HAP-1 (cell line): Measurements from ENCODE around the gene MAN1A1.
A peak's percentile ranks its signal among the peaks of the same experiment; 100 is the strongest.
"Not testable (repeated sequence)": the region's sequence is repeated elsewhere in the genome, so short reads cannot be mapped to it uniquely, and the experiment has no call there.

Source experiments
- DNase-seq, 2 experiments: peaks; one replicate each; pipeline ENCODE4 v3.0.0-alpha.2; 2016 to 2020; ENCODE audit warnings: low spot score in 2 of 2
- H3K27me3 ChIP-seq: fragments of 250-450 bp; sonication (Bioruptor Pico); 2 replicates; pipeline ENCODE4 v1.5.1; 2020; ENCODE audit warnings: low read depth, mild to moderate bottlenecking, moderate library complexity
- H3K36me3 ChIP-seq: fragments of 250-450 bp; sonication (Bioruptor Pico); replicated peaks from 2 replicates; pipeline ENCODE4 v1.5.1; 2020; ENCODE audit warnings: mild to moderate bottlenecking
- H3K4me1 ChIP-seq: fragments of 250-450 bp; sonication (Bioruptor Pico); 2 replicates; pipeline ENCODE4 v1.5.1; 2020; ENCODE audit warnings: mild to moderate bottlenecking
- H3K4me3 ChIP-seq: fragments of 250-450 bp; sonication (Bioruptor Pico); 2 replicates; pipeline ENCODE4 v1.5.1; 2020; ENCODE audit warnings: mild to moderate bottlenecking, moderate library complexity
- H3K9me3 ChIP-seq: fragments of 250-450 bp; sonication (Bioruptor Pico); 2 replicates; pipeline ENCODE4 v1.5.1; 2020; ENCODE audit warnings: mild to moderate bottlenecking, moderate library complexity
- in situ Hi-C: fragments of 300-500 bp; cut with MboI; formaldehyde crosslinking; loops from 3 replicates; pipeline ENCODE4 v1.14.3; 2020; ENCODE audit warnings: low sequenced_read_pairs, inconsistent platforms, mixed read lengths

The MAN1A1 gene

DNA sequence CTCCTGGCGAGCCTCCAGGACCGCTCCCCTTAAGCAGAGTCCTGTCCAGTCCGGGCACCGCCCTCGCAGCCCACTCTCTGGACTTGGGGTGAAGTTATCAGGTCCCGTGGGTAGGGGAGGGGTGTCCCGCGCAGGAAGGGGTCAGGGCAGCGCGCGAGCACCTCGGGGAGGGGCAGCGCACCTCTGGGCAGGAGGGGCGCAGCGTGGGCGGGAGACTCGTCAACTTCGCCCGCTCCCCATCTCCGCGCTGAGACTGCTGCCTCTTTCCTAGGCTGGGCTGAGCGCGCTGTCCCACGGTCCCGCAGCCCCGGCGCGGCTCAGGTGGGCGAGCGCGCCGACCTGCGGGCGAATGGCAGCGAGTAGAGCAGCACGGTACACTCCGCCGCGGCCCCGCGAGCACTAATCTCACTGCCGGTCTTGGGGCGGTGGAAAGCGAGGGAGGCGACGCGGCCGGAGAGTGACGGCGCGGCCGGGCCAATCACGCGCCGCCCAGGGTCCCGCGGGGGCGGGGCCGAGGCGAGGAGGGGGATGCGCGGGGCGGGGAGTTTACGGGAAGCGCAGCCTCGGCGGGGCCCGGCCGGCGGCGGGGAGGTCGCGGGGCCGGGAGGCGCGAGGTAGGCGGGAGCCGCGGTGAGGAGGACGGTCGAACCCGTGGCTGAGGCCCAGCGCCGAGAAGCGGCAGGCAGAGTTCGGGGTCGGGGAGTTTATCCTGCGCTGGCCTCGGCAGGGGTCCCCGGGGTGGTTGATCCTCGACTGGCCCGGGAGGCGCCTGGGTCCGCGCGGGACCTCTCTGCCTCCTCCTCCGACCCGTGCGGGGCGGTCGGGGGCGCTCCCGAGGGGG is at the start of gene MAN1A1:
Gene MAN1A1 (minus strand): TSS at position 401 of the 841 bp plus-strand sequence. CDS start 696 bp downstream, outside the sequence.
- peak; percentile 83 to 92 for DNase-seq
- Histone ChIP-seq H3K27me3 (no peaks in the 10 kb centered on the region), H3K36me3 (no peaks in the 10 kb centered on the region), H3K9me3 (no peaks in the 10 kb centered on the region), H3K4me1 (peaks cover 30% of the 10 kb centered on the region), H3K4me3 (peak within 1 kb of the TSS; percentile 77)
- in situ Hi-C loops: loop anchor here (25.0 kb wide), 1 partner anchor 212 kb away; no protein-coding TSS in a partner anchor

DNA sequence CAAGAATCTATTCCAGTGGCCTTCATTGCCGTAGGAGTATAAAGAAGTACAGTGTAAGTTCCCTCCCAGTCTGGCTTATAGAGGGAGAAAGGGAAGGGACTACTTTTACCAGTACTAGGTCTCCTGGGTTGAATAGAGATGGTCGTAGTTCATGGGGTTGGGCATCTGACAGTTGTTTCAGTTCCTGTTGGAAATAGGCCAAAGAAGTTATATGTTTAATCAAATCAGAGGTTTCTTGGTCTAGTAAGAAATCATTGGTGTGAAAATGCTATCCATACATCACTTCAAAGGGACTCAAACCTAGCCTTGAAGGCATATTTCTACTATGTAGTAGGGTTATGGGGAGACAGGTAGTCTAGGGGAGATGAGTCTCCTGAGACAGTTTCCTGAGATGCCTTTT is 45.6 kb upstream of the MAN1A1 start:
- H3K9me3 ChIP-seq: no peaks in the 10 kb centered on the region
- H3K4me1 ChIP-seq: no peaks in the 10 kb centered on the region
- DNase-seq: no peak
- H3K4me3 ChIP-seq: no peak overlapping the region
- H3K36me3 ChIP-seq: no peaks in the 10 kb centered on the region
- in situ Hi-C loops: no loop called here
- no peaks in the 10 kb centered on the region for H3K27me3 ChIP-seq

DNA sequence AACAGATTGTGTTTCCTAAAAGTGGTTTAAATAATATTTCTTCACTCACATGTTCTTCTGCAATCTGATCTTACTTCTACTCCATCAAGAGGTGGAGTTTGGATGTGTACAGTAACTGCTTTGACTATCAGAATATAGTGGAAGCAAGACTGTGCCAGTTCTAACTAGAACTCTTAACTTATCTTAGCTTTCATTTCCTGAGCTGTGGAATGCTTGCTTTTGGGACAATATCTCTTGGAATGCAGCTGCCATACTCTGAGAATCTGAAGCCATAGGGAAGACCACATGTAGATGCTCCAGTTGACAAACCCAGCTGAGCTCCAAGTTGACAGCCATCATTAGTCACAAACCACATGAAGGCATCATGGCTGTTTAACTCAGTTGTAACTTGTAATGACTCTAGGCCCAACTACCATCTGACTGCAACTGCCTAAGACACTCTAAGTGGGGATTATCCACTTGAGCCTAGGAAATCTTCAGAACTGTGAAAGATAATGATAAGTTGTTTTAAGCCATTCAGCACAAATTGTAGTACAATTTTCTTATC is 40.8 kb upstream of the MAN1A1 start:
- no peaks in the 10 kb centered on the region for H3K9me3 ChIP-seq
- no peaks in the 10 kb centered on the region for H3K4me1 ChIP-seq
- H3K27me3 ChIP-seq: no peaks in the 10 kb centered on the region
- in situ Hi-C loops: no loop called here
- no peak for DNase-seq
- no peaks in the 10 kb centered on the region for H3K36me3 ChIP-seq
- H3K4me3 ChIP-seq: no peak overlapping the region

DNA sequence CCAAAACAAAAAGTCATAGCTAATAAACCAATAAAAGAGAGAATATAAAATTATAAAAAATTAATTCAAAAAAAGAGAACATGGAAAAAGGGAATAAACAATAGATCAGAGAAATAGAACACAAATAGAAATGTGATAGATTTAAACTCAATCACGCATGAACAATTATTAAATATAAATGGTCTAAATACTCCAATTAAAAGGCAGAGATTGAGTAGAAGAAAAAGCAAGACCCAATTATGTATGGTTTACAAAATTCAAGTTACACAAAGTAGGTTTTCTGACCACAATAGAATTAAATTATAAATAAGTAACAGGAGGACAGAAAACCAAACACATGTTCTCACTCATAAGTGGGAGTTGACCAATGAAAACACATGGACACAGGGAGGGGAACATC is 36.4 kb upstream of the MAN1A1 start:
- no peaks in the 10 kb centered on the region for H3K9me3 ChIP-seq
- DNase-seq: no peak
- H3K36me3 ChIP-seq: no peaks in the 10 kb centered on the region
- no peaks in the 10 kb centered on the region for H3K27me3 ChIP-seq
- no peak overlapping the region for H3K4me3 ChIP-seq
- no peaks in the 10 kb centered on the region for H3K4me1 ChIP-seq
- in situ Hi-C loops: no loop called here

DNA sequence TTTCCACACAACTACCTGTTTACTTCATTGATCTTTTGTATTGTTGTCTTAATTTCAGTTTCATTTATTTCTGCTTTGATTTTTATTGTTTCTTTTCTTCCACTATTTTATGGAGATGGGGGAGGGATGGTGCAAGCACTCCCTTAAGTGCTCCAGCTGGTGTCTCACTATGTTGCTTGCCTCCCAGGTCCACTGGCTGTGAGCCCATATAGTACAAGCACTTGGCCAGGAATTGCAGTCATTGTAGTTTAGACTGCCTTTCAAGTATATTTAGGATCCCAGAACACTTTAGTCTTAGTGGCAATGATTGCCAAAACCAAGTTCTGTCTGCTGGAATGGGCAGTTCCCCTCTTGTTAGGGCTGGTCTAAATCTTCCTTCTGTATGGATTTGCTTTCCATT is 34.9 kb upstream of the MAN1A1 start:
- no peaks in the 10 kb centered on the region for H3K36me3 ChIP-seq
- in situ Hi-C loops: no loop called here
- no peak for DNase-seq

DNA sequence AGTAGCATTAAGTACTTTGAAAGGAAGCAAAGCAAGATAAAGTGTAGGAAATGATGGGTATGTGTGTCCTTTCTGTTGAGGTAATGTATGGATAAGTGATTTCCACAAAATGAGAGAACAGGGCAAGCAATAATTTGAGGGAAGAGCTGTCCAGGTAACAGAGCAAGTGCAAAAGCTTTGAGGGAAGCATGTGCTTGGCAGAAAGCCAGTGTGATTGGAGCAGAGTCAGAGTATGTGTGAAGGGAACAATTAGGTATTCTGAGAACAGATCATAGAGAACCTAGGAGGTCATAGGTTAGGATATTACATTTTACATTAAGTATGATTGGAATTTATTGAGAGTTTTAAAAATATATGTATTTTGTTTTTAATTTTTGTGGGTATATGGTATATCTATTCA is 30.2 kb upstream of the MAN1A1 start:
- H3K4me3 ChIP-seq: no peak overlapping the region
- H3K36me3 ChIP-seq: no peaks in the 10 kb centered on the region
- in situ Hi-C loops: no loop called here
- H3K4me1 ChIP-seq: no peaks in the 10 kb centered on the region
- H3K9me3 ChIP-seq: no peaks in the 10 kb centered on the region
- no peak for DNase-seq
- H3K27me3 ChIP-seq: no peaks in the 10 kb centered on the region

More for the DNA sequence above, 34.9 kb upstream of the MAN1A1 start:
- H3K9me3 ChIP-seq: no peaks in the 10 kb centered on the region
- no peaks in the 10 kb centered on the region for H3K27me3 ChIP-seq
- no peaks in the 10 kb centered on the region for H3K4me1 ChIP-seq
- H3K4me3 ChIP-seq: no peak overlapping the region

DNA sequence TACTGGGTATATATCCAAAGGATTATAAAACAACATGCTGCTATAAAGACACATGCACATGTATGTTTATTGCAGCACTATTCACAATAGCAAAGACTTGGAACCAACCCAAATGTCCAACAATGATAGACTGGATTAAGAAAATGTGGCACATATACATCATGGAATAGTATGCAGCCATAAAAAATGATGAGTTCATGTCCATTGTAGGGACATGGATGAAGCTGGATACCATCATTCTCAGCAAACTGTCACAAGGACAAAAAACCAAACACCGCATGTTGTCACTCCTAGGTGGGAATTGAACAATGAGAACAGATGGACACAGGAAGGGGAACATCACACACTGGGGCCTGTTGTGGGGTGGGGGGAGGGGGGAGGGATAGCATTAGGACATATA is 27.5 kb upstream of the MAN1A1 start:
- in situ Hi-C loops, H3K4me3 ChIP-seq, H3K4me1 ChIP-seq, H3K27me3 ChIP-seq, H3K9me3 ChIP-seq, DNase-seq, H3K36me3 ChIP-seq: not testable (repeated sequence)

DNA sequence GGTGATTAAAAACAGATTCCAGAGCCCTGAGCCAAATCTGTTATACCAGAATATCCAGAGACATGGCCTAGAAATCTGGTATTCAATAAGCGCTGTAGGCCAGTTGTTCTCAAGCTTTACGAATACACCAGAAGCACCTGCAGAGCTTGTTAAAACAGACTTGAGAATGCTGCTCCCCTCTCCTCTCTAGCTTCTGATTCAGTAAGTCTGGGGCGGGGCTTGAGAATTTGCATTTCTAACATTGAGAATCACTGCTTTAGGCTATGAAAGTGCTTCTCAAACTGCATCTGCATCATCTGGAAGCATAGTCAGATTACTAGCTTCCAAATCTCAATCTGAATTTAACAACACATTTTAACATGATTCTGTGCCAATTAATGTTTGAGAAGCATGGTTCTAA is 20.5 kb upstream of the MAN1A1 start:
- DNase-seq: peak in 1 of 2 experiments; percentile 11
- Histone ChIP-seq H3K36me3 (no peaks in the 10 kb centered on the region), H3K4me3 (no peak overlapping the region), H3K9me3 (no peaks in the 10 kb centered on the region), H3K27me3 (no peaks in the 10 kb centered on the region; the same call in 1 of the 2 replicates), H3K4me1 (no peaks in the 10 kb centered on the region)
- in situ Hi-C loops: no loop called here

DNA sequence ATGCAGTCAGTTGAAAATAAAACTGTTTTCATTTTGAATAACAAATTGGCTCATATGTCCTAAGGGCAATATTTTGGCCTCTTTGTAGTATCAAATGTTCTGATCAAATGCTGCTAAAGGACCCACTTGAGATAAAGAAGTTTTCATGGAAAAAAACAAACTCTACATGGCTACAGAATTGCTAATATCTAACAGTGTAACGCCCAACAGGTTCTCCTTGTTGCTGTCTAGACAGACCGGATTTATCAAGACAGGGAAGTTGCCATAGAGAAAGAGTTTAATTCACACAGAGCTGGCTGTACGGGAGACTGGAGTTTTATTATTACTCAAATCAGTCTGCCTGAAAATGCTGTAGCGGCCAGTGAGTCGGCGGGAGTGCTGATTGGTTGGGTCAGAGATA is 19.4 kb upstream of the MAN1A1 start:
- Histone ChIP-seq H3K4me1 (no peaks in the 10 kb centered on the region), H3K9me3 (no peaks in the 10 kb centered on the region), H3K36me3 (no peaks in the 10 kb centered on the region), H3K27me3 (no peaks in the 10 kb centered on the region; the same call in 1 of the 2 replicates), H3K4me3 (no peak overlapping the region)
- in situ Hi-C loops: no loop called here
- no peak for DNase-seq

DNA sequence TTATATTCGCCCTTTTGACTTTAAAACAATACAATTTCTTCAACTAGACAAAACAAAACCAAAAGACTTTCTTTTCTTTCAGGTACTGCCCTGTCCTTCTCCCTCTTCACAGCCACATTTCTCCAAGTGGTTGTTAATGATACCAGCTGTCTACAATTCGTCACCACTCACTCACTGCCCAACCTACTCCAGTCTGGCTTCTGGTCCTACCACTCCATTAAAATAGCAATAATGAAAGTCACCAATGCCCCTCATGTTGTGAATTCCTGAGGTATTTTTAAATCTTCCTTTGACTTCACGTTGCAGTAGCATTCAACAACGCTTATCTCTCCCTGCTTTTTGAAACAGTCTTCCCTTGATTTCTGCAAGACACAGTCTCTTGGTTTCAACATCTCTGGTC is 11.6 kb upstream of the MAN1A1 start:
- H3K4me1 ChIP-seq: no peaks in the 10 kb centered on the region
- H3K36me3 ChIP-seq: no peaks in the 10 kb centered on the region
- H3K27me3 ChIP-seq: peaks cover 3% of the 10 kb centered on the region; the same call in 1 of the 2 replicates
- no peak for DNase-seq
- no peaks in the 10 kb centered on the region for H3K9me3 ChIP-seq
- no peak overlapping the region for H3K4me3 ChIP-seq
- in situ Hi-C loops: no loop called here

DNA sequence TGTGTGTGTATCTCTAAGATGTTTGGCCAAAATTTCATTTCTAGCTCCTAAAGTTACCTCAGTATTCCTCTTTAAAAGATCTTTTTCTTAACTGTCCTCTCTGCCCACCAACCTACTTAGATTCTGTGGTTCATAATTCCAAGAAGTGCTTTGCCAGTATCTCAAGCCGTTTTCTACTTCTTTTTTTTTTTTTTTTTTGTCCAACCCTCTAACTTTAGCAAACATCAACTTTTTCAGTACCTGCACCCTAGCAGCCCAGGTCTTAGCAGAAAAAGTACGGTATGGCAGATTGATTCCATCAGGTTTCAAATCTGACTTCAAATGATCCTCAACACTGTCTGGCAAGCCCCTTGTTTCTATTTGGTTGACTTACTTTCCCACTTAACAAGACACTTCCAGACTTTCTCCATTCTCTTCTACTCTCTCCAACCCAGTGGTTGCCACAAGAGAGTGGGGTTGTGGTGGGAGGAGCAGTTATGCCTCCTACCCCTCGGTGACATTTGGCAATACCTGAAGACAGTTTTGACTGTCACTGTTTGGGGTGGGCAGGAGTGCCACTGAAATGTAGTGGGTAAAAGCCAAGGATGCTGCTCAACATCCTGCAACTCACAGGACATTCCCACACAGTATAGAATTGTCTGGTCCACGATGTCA is 10.8 kb upstream of the MAN1A1 start:
- peaks cover 3% of the 10 kb centered on the region; the same call in 1 of the 2 replicates for H3K27me3 ChIP-seq
- in situ Hi-C loops: no loop called here
- no peak for DNase-seq
- H3K4me3 ChIP-seq: no peak overlapping the region
- H3K36me3 ChIP-seq: no peaks in the 10 kb centered on the region
- no peaks in the 10 kb centered on the region for H3K4me1 ChIP-seq
- no peaks in the 10 kb centered on the region for H3K9me3 ChIP-seq

DNA sequence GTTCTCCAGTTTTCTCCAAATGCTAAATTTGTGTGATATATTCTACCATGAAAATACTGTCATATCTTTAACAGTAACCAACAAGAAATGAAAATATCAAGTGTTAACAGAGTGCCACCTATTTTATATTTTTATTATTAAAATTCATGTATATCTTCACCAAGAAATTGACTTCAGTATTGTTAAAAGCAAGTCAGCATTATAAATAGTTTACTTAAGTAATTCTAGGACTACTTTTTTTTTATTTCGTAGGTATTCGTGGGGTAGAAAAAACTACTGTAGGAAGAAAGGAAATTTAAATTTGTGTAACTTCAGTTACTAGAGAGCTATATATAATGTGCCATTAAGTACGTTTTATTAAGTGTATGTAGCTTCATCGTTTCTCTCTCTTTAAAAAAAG is 6.3 kb upstream of the MAN1A1 start:
- H3K36me3 ChIP-seq: no peaks in the 10 kb centered on the region
- H3K27me3 ChIP-seq: peaks cover 3% of the 10 kb centered on the region; the same call in 1 of the 2 replicates
- no peaks in the 10 kb centered on the region for H3K9me3 ChIP-seq
- no peak overlapping the region for H3K4me3 ChIP-seq
- in situ Hi-C loops: no loop called here
- peaks cover 8% of the 10 kb centered on the region for H3K4me1 ChIP-seq
- no peak for DNase-seq

DNA sequence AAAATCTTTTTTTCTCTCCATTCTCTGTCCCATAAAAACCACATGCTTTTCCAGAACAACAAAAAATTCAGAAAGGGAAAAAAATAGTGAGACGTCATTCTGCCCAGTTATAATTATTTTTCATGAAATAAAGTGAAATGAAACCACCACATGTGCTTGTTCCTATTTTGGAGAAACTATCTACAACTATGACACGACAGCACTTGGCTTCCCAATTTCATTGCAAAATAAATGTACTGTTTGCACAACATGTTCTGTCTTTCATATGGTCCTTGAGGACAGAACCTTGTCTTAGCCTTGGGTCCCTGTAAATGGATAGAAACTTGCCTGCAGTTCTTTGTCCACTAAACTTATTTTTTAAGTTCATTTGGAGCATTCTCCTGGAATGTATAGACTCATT is 5.6 kb upstream of the MAN1A1 start:
- H3K36me3 ChIP-seq: no peaks in the 10 kb centered on the region
- no peak for DNase-seq
- in situ Hi-C loops: no loop called here
- no peak overlapping the region for H3K4me3 ChIP-seq
- peaks cover 3% of the 10 kb centered on the region; the same call in 1 of the 2 replicates for H3K27me3 ChIP-seq
- H3K9me3 ChIP-seq: no peaks in the 10 kb centered on the region
- H3K4me1 ChIP-seq: peaks cover 12% of the 10 kb centered on the region

DNA sequence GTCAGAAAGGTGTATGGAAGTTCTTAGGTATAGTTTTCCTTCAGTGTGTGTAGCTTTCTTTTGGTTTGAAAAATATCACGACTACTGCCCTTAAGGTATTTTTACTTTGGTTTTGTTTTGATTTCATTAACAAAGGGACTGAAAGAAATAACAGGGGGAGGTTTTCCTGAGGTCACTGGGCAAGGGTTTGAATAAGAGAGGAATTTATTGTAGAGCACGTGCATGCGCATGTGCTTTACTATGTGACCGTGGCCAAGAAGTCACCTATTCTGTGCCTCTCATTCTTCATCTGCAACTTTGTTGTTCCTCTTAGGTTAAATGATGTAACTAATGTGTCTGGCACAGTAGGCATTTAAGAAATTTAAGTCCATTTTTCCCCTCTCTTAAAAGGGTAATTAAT is 4.1 kb upstream of the MAN1A1 start:
- H3K4me3 ChIP-seq: no peak overlapping the region
- peak in 1 of 2 experiments; percentile 41 for DNase-seq
- in situ Hi-C loops: no loop called here
- H3K36me3 ChIP-seq: no peaks in the 10 kb centered on the region
- H3K27me3 ChIP-seq: no peaks in the 10 kb centered on the region
- H3K9me3 ChIP-seq: no peaks in the 10 kb centered on the region
- H3K4me1 ChIP-seq: peaks cover 12% of the 10 kb centered on the region
